Colon (tissue), 2 donors: ENCODE data around the gene NOXA1.
"Not testable (repeated sequence)": the region's sequence is repeated elsewhere in the genome, so short reads cannot be mapped to it uniquely, and the experiment has no call there.

ENCODE experiments used
- FAIRE-seq: peaks from 2 replicates; lab custom pipeline; 2012; peaks lifted over from hg19 to GRCh38; lab: Jason Lieb, UNC
- donor health status: control.
- donor health status: control.

NOXA1 gene

GRCh38 chr9:137406085-137406760, 17.0 kb upstream of the NOXA1 start:
- no peak for FAIRE-seq

- FAIRE-seq: no peak
Measured at GRCh38 chr9:137406876-137407589, 16.2 kb upstream of the NOXA1 start.

GRCh38 chr9:137407590-137408300, 15.4 kb upstream of the NOXA1 start:
- no peak for FAIRE-seq

GRCh38 chr9:137408651-137409405, 14.4 kb upstream of the NOXA1 start:
- FAIRE-seq: no peak

GRCh38 chr9:137409515-137409914, 13.7 kb upstream of the NOXA1 start:
- FAIRE-seq: no peak

GRCh38 chr9:137410236-137410890, 12.8 kb upstream of the NOXA1 start:
- FAIRE-seq: not testable (repeated sequence)

- no peak for FAIRE-seq
Measured at GRCh38 chr9:137410891-137411249, 12.3 kb upstream of the NOXA1 start.

GRCh38 chr9:137411260-137411644, 11.9 kb upstream of the NOXA1 start:
- no peak for FAIRE-seq

- no peak for FAIRE-seq
Measured at GRCh38 chr9:137411645-137412380, 11.4 kb upstream of the NOXA1 start.

- no peak for FAIRE-seq
Measured at GRCh38 chr9:137412431-137412830, 10.8 kb upstream of the NOXA1 start.

GRCh38 chr9:137415451-137415850, 7.7 kb upstream of the NOXA1 start:
- no peak for FAIRE-seq

GRCh38 chr9:137416006-137416562, 7.1 kb upstream of the NOXA1 start:
- FAIRE-seq: no peak

GRCh38 chr9:137416563-137417151, 6.5 kb upstream of the NOXA1 start:
- FAIRE-seq: no peak

GRCh38 chr9:137417161-137418021, 5.8 kb upstream of the NOXA1 start:
- FAIRE-seq: no peak

GRCh38 chr9:137421838-137422603, 1.2 kb upstream of the NOXA1 start:
- no peak for FAIRE-seq

- FAIRE-seq: no peak
Measured at GRCh38 chr9:137423514-137424291, 510 bp downstream of the NOXA1 start.

GRCh38 chr9:137426018-137426681, 3.0 kb downstream of the NOXA1 start:
- no peak for FAIRE-seq
